K562 (cell line): ENCODE data around the gene KLHL29.

ENCODE experiments used
- ATF1 ChIP-seq, 2 experiments: fragments of 450-650 bp in 1 of 2; IDR thresholded peaks; 2 replicates each; pipeline ENCODE4 v1.6.1; 2016; ENCODE audit warnings: missing compliant biosample characterization in 1 of 2, missing genetic modification characterization in 1 of 2
- MNT ChIP-seq, 2 experiments: fragments of 450-650 bp; conservative IDR thresholded peaks; 2 replicates each; pipeline ENCODE4 v1.6.1; 2017; ENCODE audit warnings: mild to moderate bottlenecking in 2 of 2, moderate library complexity in 2 of 2

DNA sequence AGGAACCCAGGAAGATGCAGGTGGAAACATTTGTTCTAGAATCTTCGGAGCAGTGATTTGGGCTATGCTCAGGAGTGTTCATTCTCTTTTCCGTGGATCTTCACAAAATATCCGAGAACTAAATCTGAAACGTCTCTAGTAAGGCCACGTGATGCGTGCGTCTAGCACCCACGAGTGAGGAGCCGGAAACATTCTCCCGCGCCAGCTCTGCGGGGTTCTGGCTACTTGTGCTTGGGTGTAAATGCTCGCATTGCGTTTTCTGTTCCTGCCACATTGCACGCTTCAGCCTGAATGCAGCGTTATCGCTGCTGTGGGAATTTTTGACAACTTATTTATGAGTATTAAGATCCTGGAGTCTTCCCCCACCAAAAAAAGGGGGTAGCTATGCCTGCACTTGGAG lies 71.4 kb downstream of the KLHL29 start:
- TF ChIP-seq MNT (conservative IDR thresholded peaks at IDR 0.05) (no peak), ATF1 (CRISPR knock-in tag; IDR thresholded peaks at IDR 0.05) (no peak), ATF1 (tag; IDR thresholded peaks at IDR 0.05) (no peak)
